B cell (primary cell): ENCODE measurements around the gene GRIK2. TPM values are rescaled to one million over a fixed set of nuclear protein-coding genes. Genes with fewer than 3 reads are reported as not detected.

ENCODE experiments used
- ATAC-seq: fragments of 200-7000 bp; cut with Tn5 transposase; one replicate; pipeline ENCODE4 v1.10.0; 2021; ENCODE audit warnings: low read depth, mild to moderate bottlenecking, moderate number of reproducible peaks, moderate library complexity
- CTCF ChIA-PET: fragments of 350-600 bp; sonication (Branson Sonifier 250); formaldehyde crosslinking; loops from one replicate; lab custom pipeline; 2021; ENCODE audit warnings: antibody characterized with exemption, inconsistent platforms; lab: Charles Lee
- POLR2A ChIA-PET: fragments of 350-600 bp; sonication (Branson Sonifier 250); formaldehyde crosslinking; loops from one replicate; lab custom pipeline; 2021; ENCODE audit warnings: antibody characterized with exemption; lab: Charles Lee
- DNase-seq: peaks from one replicate; pipeline ENCODE4 v3.0.0; 2013
- H2AFZ ChIP-seq: 2 replicates; pipeline ENCODE4 v1.6.1; 2012; ENCODE audit warnings: mild to moderate bottlenecking, low read depth, low read length; ENCODE audit not compliant: insufficient read depth, poor library complexity, severe bottlenecking
- H3K27ac ChIP-seq, 2 donors: 1 replicate in 1 of 2; 2 replicates in 1 of 2; pipeline ENCODE4 v1.5.1; 2012 to 2013; ENCODE audit warnings: low read length in 2 of 2, mild to moderate bottlenecking in 2 of 2, moderate library complexity in 1 of 2
- H3K27me3 ChIP-seq, 4 experiments: fragments of 200-600 bp in 1 of 4; sonication (generic) in 1 of 4; replicated peaks in 1 of 4; 1 replicate in 2 of 4; 2 replicates in 2 of 4; pipeline versions ENCODE4 v1.6.1 to v1.7.0; 2013 to 2016; ENCODE audit warnings: low read length in 3 of 4, mild to moderate bottlenecking in 2 of 4, mixed read lengths in 1 of 4, moderate library complexity in 1 of 4; ENCODE audit not compliant: insufficient read depth in 4 of 4, control insufficient read depth in 3 of 4; ENCODE audit errors: control extremely low read depth in 1 of 4
- H3K36me3 ChIP-seq, 2 experiments: replicated peaks in 1 of 2; 1 replicate in 1 of 2; 2 replicates in 1 of 2; pipeline versions ENCODE4 v1.6.1 to v1.7.1; 2013; ENCODE audit warnings: low read length in 1 of 2; ENCODE audit not compliant: insufficient read depth in 2 of 2, control insufficient read depth in 1 of 2; ENCODE audit errors: control extremely low read depth in 1 of 2, extremely low read depth in 1 of 2
- H3K4me1 ChIP-seq, 2 donors: fragments of 200-600 bp in 1 of 2; sonication (generic) in 1 of 2; 1 replicate in 1 of 2; 2 replicates in 1 of 2; pipeline versions ENCODE4 v1.5.1 to v1.6.1; 2013 to 2017; ENCODE audit warnings: low read length in 2 of 2; ENCODE audit not compliant: control insufficient read depth in 2 of 2, insufficient read depth in 2 of 2
- H3K4me2 ChIP-seq: replicated peaks from 2 replicates; pipeline ENCODE3; 2012; ENCODE audit warnings: mild to moderate bottlenecking, low read depth, low read length; ENCODE audit not compliant: poor library complexity, severe bottlenecking
- H3K4me3 ChIP-seq, 5 experiments: fragments of 200-600 bp in 1 of 5; sonication (generic) in 1 of 5; 1 replicate in 3 of 5; 2 replicates in 2 of 5; pipeline versions ENCODE4 v1.5.1 to v1.7.0; 2011 to 2016; ENCODE audit warnings: low read length in 4 of 5, mild to moderate bottlenecking in 4 of 5, low read depth in 2 of 5, control low read depth in 1 of 5, moderate library complexity in 1 of 5; ENCODE audit not compliant: insufficient read depth in 1 of 5; ENCODE audit errors: control extremely low read depth in 1 of 5, extremely low read depth in 1 of 5
- H3K79me2 ChIP-seq: fragments of 200-600 bp; sonication (generic); one replicate; pipeline ENCODE4 v1.6.0; 2016; ENCODE audit warnings: low read length; ENCODE audit not compliant: control insufficient read depth, insufficient read depth
- H3K9ac ChIP-seq: fragments of 200-600 bp; sonication (generic); 2 replicates; pipeline ENCODE4 v1.6.1; 2017; ENCODE audit warnings: mild to moderate bottlenecking, low read length, moderate library complexity
- H3K9me3 ChIP-seq, 3 donors: one replicate each; pipeline versions ENCODE4 v1.6.1 to v1.7.1; 2013; ENCODE audit warnings: low read length in 2 of 3; ENCODE audit not compliant: control insufficient read depth in 2 of 3, insufficient read depth in 1 of 3; ENCODE audit errors: control extremely low read depth in 1 of 3
- H4K20me1 ChIP-seq: 2 replicates; pipeline ENCODE4 v1.6.0; 2012; ENCODE audit warnings: mild to moderate bottlenecking, low read length; ENCODE audit not compliant: insufficient read depth, control insufficient read depth, poor library complexity, severe bottlenecking
- H3K27ac Mint-ChIP-seq: one replicate; pipeline ENCODE4 v1.8.0; 2021; ENCODE audit warnings: mixed read lengths
- H3K27me3 Mint-ChIP-seq: one replicate; pipeline ENCODE4 v1.8.0; 2021; ENCODE audit warnings: mixed read lengths
- H3K4me1 Mint-ChIP-seq: one replicate; pipeline ENCODE4 v1.8.0; 2021; ENCODE audit warnings: mixed read lengths
- H3K4me3 Mint-ChIP-seq: one replicate; pipeline ENCODE4 v1.8.0; 2021; ENCODE audit warnings: mixed read lengths
- H3K9me3 Mint-ChIP-seq: one replicate; pipeline ENCODE4 v1.8.0; 2022; ENCODE audit warnings: mixed read lengths; ENCODE audit not compliant: insufficient read depth
- CTCF ChIP-seq: fragments of 200-600 bp; IDR thresholded peaks from one replicate; pipeline ENCODE4 v1.8.0; 2022; ENCODE audit warnings: antibody characterized with exemption, mild to moderate bottlenecking
- EZH2 ChIP-seq: IDR thresholded peaks from 2 replicates; pipeline ENCODE4 v1.6.1; 2012; ENCODE audit warnings: borderline replicate concordance, low read depth, mild to moderate bottlenecking, moderate library complexity, low read length; ENCODE audit not compliant: insufficient read depth, poor library complexity, severe bottlenecking
- WGBS: methylation state at CpG from one replicate; pipeline ENCODE4 v1.1.5; 2013; ENCODE audit warnings: missing lambda C conversion rate; ENCODE audit not compliant: insufficient coverage; 5-methylcytosine and 5-hydroxymethylcytosine counted together
- intact Hi-C: fragments of 100-400 bp; cut with micrococcal nuclease; formaldehyde crosslinking; loops from one replicate; pipeline ENCODE4 v1.10.0; 2022
- polyA plus RNA-seq: library from polyadenylated mRNA; depleted of rRNA; stranded (reverse); fragments of >200 nt; gene quantifications from 2 replicates; pipeline ENCODE4 v1.2.3, GENCODE V29; 2012
- total RNA-seq, 2 donors: library from RNA; stranded (reverse); fragments of 120-200 nt in 1 of 2; gene quantifications; 1 replicate in 1 of 2; 2 replicates in 1 of 2; pipeline versions ENCODE4 v1.2.3 to v1.2.4, GENCODE V29; 2013 to 2022

Gene GRIK2
- total and polyA plus RNA-seq, 2 donors (not counting 1 experiment from before 2014, with no cell fraction given) = not detected

- no peak overlapping the region for H3K27ac ChIP-seq
- H3K36me3 ChIP-seq = no peaks in the 10 kb centered on the region
- Mint-ChIP-seq H3K9me3 (no peaks in the 10 kb centered on the region), H3K4me3 (no peak overlapping the region), H3K4me1 (no peaks in the 10 kb centered on the region), H3K27ac (no peak overlapping the region), H3K27me3 (no peaks in the 10 kb centered on the region)
- H3K79me2 ChIP-seq = no peaks in the 10 kb centered on the region
- H3K27me3 ChIP-seq = no peaks in the 10 kb centered on the region
- intact Hi-C loops = no loop called here
- TF ChIP-seq EZH2 = no peak
- TF ChIP-seq CTCF = no peak
- no peaks in the 10 kb centered on the region for H3K4me1 ChIP-seq
- ChIA-PET CTCF (no interaction called here), POLR2A (no interaction called here)
- no peak overlapping the region for H3K9ac ChIP-seq
- ATAC-seq (no peak), DNase-seq (no peak)
- no peaks in the 10 kb centered on the region for H3K9me3 ChIP-seq
- H2AFZ ChIP-seq = no peak overlapping the region
- no peak overlapping the region for H3K4me3 ChIP-seq
- no peaks in the 10 kb centered on the region for H4K20me1 ChIP-seq
- H3K4me2 ChIP-seq = no peak overlapping the region
Measured at GRCh38 chr6:101509536-101509935, 116.0 kb downstream of the GRIK2 start.

- H4K20me1 ChIP-seq = no peaks in the 10 kb centered on the region
- Mint-ChIP-seq H3K9me3 (peaks cover 2% of the 10 kb centered on the region), H3K4me3 (no peak overlapping the region), H3K4me1 (no peaks in the 10 kb centered on the region), H3K27me3 (no peaks in the 10 kb centered on the region), H3K27ac (no peak overlapping the region)
- 100% methylated on average over 1 of the region's 1 CpG for WGBS
- H3K4me2 ChIP-seq = no peak overlapping the region
- no peak overlapping the region for H3K4me3 ChIP-seq
- H3K9ac ChIP-seq = no peak overlapping the region
- no peak for ATAC-seq
- no peak for DNase-seq
- no peak for TF ChIP-seq CTCF
- TF ChIP-seq EZH2 = no peak
- intact Hi-C loops = no loop called here
- no peaks in the 10 kb centered on the region for H3K36me3 ChIP-seq
- ChIA-PET POLR2A (no interaction called here), CTCF (no interaction called here)
- no peak overlapping the region for H3K27ac ChIP-seq
- no peak overlapping the region for H2AFZ ChIP-seq
- H3K9me3 ChIP-seq = no peaks in the 10 kb centered on the region
- no peaks in the 10 kb centered on the region for H3K4me1 ChIP-seq
- H3K27me3 ChIP-seq = no peaks in the 10 kb centered on the region
- no peaks in the 10 kb centered on the region for H3K79me2 ChIP-seq
Measured at GRCh38 chr6:101513181-101513580, 119.7 kb downstream of the GRIK2 start.
